Panc1 (cell line): Measurements from ENCODE around the gene FETUB.

ENCODE experiments used
- CTCF ChIP-seq: fragments of 450-650 bp; IDR thresholded peaks from 2 replicates; pipeline ENCODE4 v1.5.1; 2017; ENCODE audit warnings: mild to moderate bottlenecking
- POLR2AphosphoS5 ChIP-seq: IDR thresholded peaks from 2 replicates; pipeline ENCODE4 v1.6.1; 2012; ENCODE audit warnings: mild to moderate bottlenecking, low read depth, low read length, moderate library complexity
- SIN3A ChIP-seq: IDR thresholded peaks from 2 replicates; pipeline ENCODE4 v1.6.1; 2012; ENCODE audit warnings: low read depth, mild to moderate bottlenecking, low read length, moderate library complexity, borderline replicate concordance; ENCODE audit not compliant: insufficient read depth
- TCF7L2 ChIP-seq: IDR thresholded peaks from 2 replicates; pipeline ENCODE4 v1.6.1; 2011; ENCODE audit warnings: mild to moderate bottlenecking, low read depth, low read length, inconsistent platforms

GRCh38 chr3:186639778-186640472 is at the start of gene FETUB:
- TF ChIP-seq CTCF (no peak), SIN3A (no peak), TCF7L2 (no peak), POLR2AphosphoS5 (no peak)
